ENCODE measurements around the gene EVI5.
"Not testable (repeated sequence)": the region's sequence is repeated elsewhere in the genome, so short reads cannot be mapped to it uniquely, and the experiment has no call there.

Gene EVI5

GRCh38 chr1:92695104-92695503, 89.8 kb downstream of the EVI5 start:
- Histone ChIP-seq H3K4me3 (ENCODE audit: low read depth, low read length) (no peak overlapping the region), H3K4me1 (ENCODE audit: control insufficient read depth, insufficient read depth, low read length, unreplicated experiment) (no peaks in the 10 kb centered on the region), H3K36me3 (ENCODE audit: insufficient read depth, low read length) (0 out of 2 replicates have a peak, but pooled peaks cover 13% of the 10 kb centered on the region), H2AFZ (ENCODE audit: low read length, unreplicated experiment) (no peak overlapping the region), H3K27me3 (ENCODE audit: insufficient read depth, low read length) (no peaks in the 10 kb centered on the region), H3K79me2 (ENCODE audit: control insufficient read depth, insufficient read depth, low read length, unreplicated experiment) (no peaks in the 10 kb centered on the region), H3K27ac (ENCODE audit: low read depth, low read length) (no peak overlapping the region)

DNA sequence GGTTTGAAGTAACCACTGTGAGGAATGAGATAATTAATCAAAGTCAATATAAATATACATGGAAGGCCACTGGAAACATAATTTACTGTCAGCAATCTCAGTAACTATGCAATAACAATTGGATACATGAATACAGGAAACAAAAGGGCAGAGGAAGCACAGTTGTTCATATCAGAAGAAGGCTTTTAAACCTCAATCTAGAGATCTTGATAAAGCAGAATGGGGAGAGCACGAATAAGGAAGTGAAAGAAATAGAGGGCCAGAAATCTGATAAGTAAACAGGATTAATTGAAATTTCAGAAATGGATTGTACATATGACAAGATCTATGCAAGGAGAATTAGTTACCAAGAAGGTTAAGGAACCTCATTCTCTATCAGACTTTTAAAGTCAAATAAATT, 93.0 kb downstream of the EVI5 start:
- Histone ChIP-seq H3K4me3 (ENCODE audit: low read depth, low read length) (no peak overlapping the region), H3K79me2 (ENCODE audit: control insufficient read depth, insufficient read depth, low read length, unreplicated experiment) (no peaks in the 10 kb centered on the region), H3K4me1 (ENCODE audit: control insufficient read depth, insufficient read depth, low read length, unreplicated experiment) (no peaks in the 10 kb centered on the region), H3K36me3 (ENCODE audit: insufficient read depth, low read length) (0 out of 2 replicates have a peak, but pooled peaks cover 5% of the 10 kb centered on the region), H3K27me3 (ENCODE audit: insufficient read depth, low read length) (no peaks in the 10 kb centered on the region), H3K27ac (ENCODE audit: low read depth, low read length) (no peak overlapping the region), H2AFZ (ENCODE audit: low read length, unreplicated experiment) (no peak overlapping the region)

GRCh38 chr1:92690212-92690906, 94.5 kb downstream of the EVI5 start:
- Histone ChIP-seq H3K27me3 (ENCODE audit: insufficient read depth, low read length) (no peaks in the 10 kb centered on the region), H3K36me3 (ENCODE audit: insufficient read depth, low read length) (0 out of 2 replicates have a peak, but pooled peaks cover 5% of the 10 kb centered on the region), H3K4me3 (ENCODE audit: low read depth, low read length) (no peak overlapping the region), H3K27ac (ENCODE audit: low read depth, low read length) (no peak overlapping the region), H2AFZ (ENCODE audit: low read length, unreplicated experiment) (no peak overlapping the region), H3K4me1 (ENCODE audit: control insufficient read depth, insufficient read depth, low read length, unreplicated experiment) (no peaks in the 10 kb centered on the region), H3K79me2 (ENCODE audit: control insufficient read depth, insufficient read depth, low read length, unreplicated experiment) (no peaks in the 10 kb centered on the region)

DNA sequence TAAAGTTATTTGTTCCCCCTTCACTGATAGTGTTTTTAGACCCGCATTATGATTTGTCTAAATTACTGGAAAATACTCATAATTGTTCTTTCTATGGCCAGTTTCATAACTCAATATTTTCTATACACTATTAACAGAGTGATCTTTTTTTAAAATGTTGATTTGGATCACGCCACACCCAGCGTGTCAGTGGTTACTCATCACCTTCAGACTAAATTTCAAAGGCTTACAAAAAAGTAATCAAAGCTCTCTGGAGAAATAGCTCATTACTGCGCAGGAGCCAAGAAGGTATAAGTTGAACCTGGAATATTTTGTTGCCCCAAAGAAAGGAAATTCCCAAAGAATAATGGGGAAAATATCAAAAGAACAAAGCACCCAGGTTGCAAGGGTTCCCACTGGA, 104.9 kb downstream of the EVI5 start:
- no peak overlapping the region for H2AFZ ChIP-seq (ENCODE audit: low read length, unreplicated experiment)
- H3K36me3 ChIP-seq (ENCODE audit: insufficient read depth, low read length): peaks cover 12% of the 10 kb centered on the region
- H3K4me1 ChIP-seq (ENCODE audit: control insufficient read depth, insufficient read depth, low read length, unreplicated experiment): peaks cover 8% of the 10 kb centered on the region
- no peaks in the 10 kb centered on the region for H3K79me2 ChIP-seq (ENCODE audit: control insufficient read depth, insufficient read depth, low read length, unreplicated experiment)
- H3K27me3 ChIP-seq (ENCODE audit: insufficient read depth, low read length): no peaks in the 10 kb centered on the region
- H3K4me3 ChIP-seq (ENCODE audit: low read depth, low read length): no peak overlapping the region
- H3K27ac ChIP-seq (ENCODE audit: low read depth, low read length): no peak overlapping the region

GRCh38 chr1:92663775-92664174, 121.1 kb downstream of the EVI5 start:
- Histone ChIP-seq H3K4me1 (ENCODE audit: control insufficient read depth, insufficient read depth, low read length, unreplicated experiment) (no peaks in the 10 kb centered on the region), H3K36me3 (ENCODE audit: insufficient read depth, low read length) (no peaks in the 10 kb centered on the region), H3K79me2 (ENCODE audit: control insufficient read depth, insufficient read depth, low read length, unreplicated experiment) (no peaks in the 10 kb centered on the region), H3K4me3 (ENCODE audit: low read depth, low read length) (no peak overlapping the region), H2AFZ (ENCODE audit: low read length, unreplicated experiment) (no peak overlapping the region), H3K27ac (ENCODE audit: low read depth, low read length) (no peak overlapping the region), H3K27me3 (ENCODE audit: insufficient read depth, low read length) (no peaks in the 10 kb centered on the region)

- Histone ChIP-seq H3K27ac (ENCODE audit: low read depth, low read length) (no peak overlapping the region), H2AFZ (ENCODE audit: low read length, unreplicated experiment) (no peak overlapping the region), H3K36me3 (ENCODE audit: insufficient read depth, low read length) (peaks cover 9% of the 10 kb centered on the region), H3K27me3 (ENCODE audit: insufficient read depth, low read length) (no peaks in the 10 kb centered on the region), H3K4me3 (ENCODE audit: low read depth, low read length) (no peak overlapping the region), H3K79me2 (ENCODE audit: control insufficient read depth, insufficient read depth, low read length, unreplicated experiment) (no peaks in the 10 kb centered on the region), H3K4me1 (ENCODE audit: control insufficient read depth, insufficient read depth, low read length, unreplicated experiment) (no peaks in the 10 kb centered on the region)
Measured at GRCh38 chr1:92662048-92662447, 122.9 kb downstream of the EVI5 start.

DNA sequence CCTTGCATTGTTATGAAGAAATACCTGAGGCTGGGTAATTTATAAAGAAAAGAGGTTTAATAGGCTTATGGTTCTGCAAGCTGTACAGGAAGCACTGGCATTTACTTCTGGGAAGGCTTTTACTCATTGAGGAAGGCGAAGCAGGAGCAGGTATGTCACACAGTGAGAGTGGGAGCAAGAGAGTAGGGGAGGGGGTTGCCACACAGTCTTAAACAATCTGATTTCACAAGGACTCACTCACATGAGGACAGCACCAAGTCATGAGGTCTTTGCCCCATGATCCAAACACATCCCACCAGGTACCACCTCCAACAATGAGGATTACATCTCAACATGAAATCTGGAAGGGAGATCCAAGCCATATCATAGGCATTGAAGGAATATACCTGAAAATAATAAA, 127.2 kb downstream of the EVI5 start:
- peaks cover 28% of the 10 kb centered on the region for H3K36me3 ChIP-seq (ENCODE audit: insufficient read depth, low read length)
- H3K4me3 ChIP-seq (ENCODE audit: low read depth, low read length): no peak overlapping the region
- no peaks in the 10 kb centered on the region for H3K79me2 ChIP-seq (ENCODE audit: control insufficient read depth, insufficient read depth, low read length, unreplicated experiment)
- no peak overlapping the region for H2AFZ ChIP-seq (ENCODE audit: low read length, unreplicated experiment)
- H3K27ac ChIP-seq (ENCODE audit: low read depth, low read length): no peak overlapping the region
- H3K27me3 ChIP-seq (ENCODE audit: insufficient read depth, low read length): no peaks in the 10 kb centered on the region
- no peaks in the 10 kb centered on the region for H3K4me1 ChIP-seq (ENCODE audit: control insufficient read depth, insufficient read depth, low read length, unreplicated experiment)

- H3K36me3 ChIP-seq (ENCODE audit: insufficient read depth, low read length): peaks cover 28% of the 10 kb centered on the region
- no peak overlapping the region for H3K4me3 ChIP-seq (ENCODE audit: low read depth, low read length)
- H3K4me1 ChIP-seq (ENCODE audit: control insufficient read depth, insufficient read depth, low read length, unreplicated experiment): no peaks in the 10 kb centered on the region
- no peak overlapping the region for H2AFZ ChIP-seq (ENCODE audit: low read length, unreplicated experiment)
- no peak overlapping the region for H3K27ac ChIP-seq (ENCODE audit: low read depth, low read length)
- no peaks in the 10 kb centered on the region for H3K27me3 ChIP-seq (ENCODE audit: insufficient read depth, low read length)
- H3K79me2 ChIP-seq (ENCODE audit: control insufficient read depth, insufficient read depth, low read length, unreplicated experiment): no peaks in the 10 kb centered on the region
Measured at GRCh38 chr1:92655197-92655801, 129.6 kb downstream of the EVI5 start.

DNA sequence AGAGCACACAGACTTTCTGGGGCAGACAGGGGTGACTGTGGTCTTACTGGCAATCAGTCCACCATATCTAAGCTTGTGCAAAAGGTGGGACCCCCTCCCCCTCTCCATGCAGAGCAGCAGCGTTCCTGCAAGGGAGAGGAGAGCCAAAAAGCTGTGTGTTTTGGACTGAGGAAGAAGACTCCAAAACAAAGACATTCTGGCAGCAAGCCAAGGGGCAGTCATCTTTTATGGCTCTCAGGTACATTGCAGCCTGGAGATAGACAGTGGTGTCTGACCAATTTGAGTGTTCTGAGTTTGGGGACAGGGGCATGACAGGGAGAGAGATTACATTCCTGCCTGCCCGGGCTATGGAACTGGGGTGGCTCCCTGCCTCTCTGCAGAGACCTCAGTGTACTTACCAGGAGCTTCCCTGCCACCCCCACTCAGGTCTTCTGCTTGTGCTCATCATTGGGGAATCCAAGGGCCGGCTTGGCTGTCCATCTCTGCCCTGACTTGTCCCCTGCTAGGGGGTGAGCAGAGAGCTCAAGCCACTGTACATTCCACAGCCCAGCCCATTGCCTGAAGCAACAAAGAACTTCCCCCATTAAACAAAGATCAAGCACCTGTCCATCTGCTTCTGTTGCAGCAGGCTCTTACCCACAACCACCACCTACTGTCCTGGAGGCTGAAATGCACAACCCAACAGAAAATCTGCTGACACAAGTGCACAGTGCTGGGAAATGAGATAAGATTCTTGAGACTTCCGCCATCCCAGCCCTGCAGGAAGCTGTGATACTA, 131.1 kb downstream of the EVI5 start:
- Histone ChIP-seq H3K27me3 (ENCODE audit: insufficient read depth, low read length) (no peaks in the 10 kb centered on the region), H3K4me3 (ENCODE audit: low read depth, low read length) (no peak overlapping the region), H2AFZ (ENCODE audit: low read length, unreplicated experiment) (no peak overlapping the region), H3K27ac (ENCODE audit: low read depth, low read length) (no peak overlapping the region), H3K4me1 (ENCODE audit: control insufficient read depth, insufficient read depth, low read length, unreplicated experiment) (no peaks in the 10 kb centered on the region), H3K36me3 (ENCODE audit: insufficient read depth, low read length) (peaks cover 28% of the 10 kb centered on the region), H3K79me2 (ENCODE audit: control insufficient read depth, insufficient read depth, low read length, unreplicated experiment) (no peaks in the 10 kb centered on the region)

GRCh38 chr1:92640686-92641085, 144.2 kb downstream of the EVI5 start:
- H3K79me2 ChIP-seq (ENCODE audit: control insufficient read depth, insufficient read depth, low read length, unreplicated experiment); H3K4me1 ChIP-seq (ENCODE audit: control insufficient read depth, insufficient read depth, low read length, unreplicated experiment); H3K4me3 ChIP-seq (ENCODE audit: low read depth, low read length); H3K27ac ChIP-seq (ENCODE audit: low read depth, low read length); H3K27me3 ChIP-seq (ENCODE audit: insufficient read depth, low read length); H3K36me3 ChIP-seq (ENCODE audit: insufficient read depth, low read length); H2AFZ ChIP-seq (ENCODE audit: low read length, unreplicated experiment): not testable (repeated sequence)
